CD4-positive, alpha-beta T cell (primary cell): ENCODE results near the gene HECW1. TPM values are rescaled to one million over a fixed set of nuclear protein-coding genes. Genes with fewer than 3 reads are reported as not detected.

Experiments used
- ATAC-seq: fragments of 200-7000 bp; cut with Tn5 transposase; one replicate; pipeline ENCODE4 v1.10.0; 2022; ENCODE audit warnings: mild to moderate bottlenecking; ENCODE audit not compliant: poor library complexity
- CTCF ChIA-PET: fragments of 350-600 bp; sonication (Branson Sonifier 250); formaldehyde crosslinking; loops from one replicate; lab custom pipeline; 2021; ENCODE audit warnings: antibody characterized with exemption, inconsistent platforms; lab: Charles Lee
- POLR2A ChIA-PET: fragments of 350-600 bp; sonication (Branson Sonifier 250); formaldehyde crosslinking; loops from one replicate; lab custom pipeline; 2021; ENCODE audit warnings: antibody characterized with exemption, inconsistent platforms; lab: Charles Lee
- DNase-seq, 14 experiments: peaks; one replicate each; pipeline ENCODE4 v3.0.0-alpha.2; 2013 to 2020; ENCODE audit warnings: mixed read lengths in 2 of 14
- H3K27ac ChIP-seq, 2 donors: one replicate each; pipeline versions ENCODE4 v1.5.1 to v1.7.0; 2013; ENCODE audit warnings: low read length in 2 of 2, low read depth in 1 of 2, mild to moderate bottlenecking in 1 of 2
- H3K27me3 ChIP-seq, 2 experiments: 1 replicate in 1 of 2; 2 replicates in 1 of 2; pipeline versions ENCODE4 v1.6.1 to v1.7.0; 2013; ENCODE audit warnings: low read length in 2 of 2, control low read depth in 1 of 2, mild to moderate bottlenecking in 1 of 2, moderate library complexity in 1 of 2; ENCODE audit not compliant: insufficient read depth in 2 of 2, control insufficient read depth in 1 of 2
- H3K36me3 ChIP-seq: one replicate; pipeline ENCODE4 v1.6.1; 2013; ENCODE audit warnings: low read length, control low read depth; ENCODE audit not compliant: insufficient read depth
- H3K4me1 ChIP-seq: one replicate; pipeline ENCODE4 v1.6.1; 2013; ENCODE audit warnings: low read length, control low read depth; ENCODE audit not compliant: insufficient read depth
- H3K4me3 ChIP-seq: one replicate; pipeline ENCODE4 v1.5.1; 2013; ENCODE audit warnings: mild to moderate bottlenecking, low read length, moderate library complexity
- H3K9me3 ChIP-seq, 2 experiments: 1 replicate in 1 of 2; 2 replicates in 1 of 2; pipeline versions ENCODE4 v1.6.1 to v1.7.0; 2013; ENCODE audit warnings: low read length in 2 of 2, mild to moderate bottlenecking in 2 of 2, control low read depth in 1 of 2, moderate library complexity in 1 of 2; ENCODE audit not compliant: control insufficient read depth in 1 of 2, insufficient read depth in 1 of 2
- H3K27ac Mint-ChIP-seq: one replicate; pipeline ENCODE4 v1.8.0; 2020; ENCODE audit warnings: mixed read lengths
- H3K27me3 Mint-ChIP-seq: one replicate; pipeline ENCODE4 v1.8.0; 2021; ENCODE audit warnings: mixed read lengths
- H3K36me3 Mint-ChIP-seq: one replicate; pipeline ENCODE4 v1.8.0; 2021; ENCODE audit warnings: low read depth, mixed read lengths
- H3K4me1 Mint-ChIP-seq: one replicate; pipeline ENCODE4 v1.8.0; 2021; ENCODE audit warnings: low read depth, mixed read lengths
- H3K4me3 Mint-ChIP-seq: one replicate; pipeline ENCODE4 v1.8.0; 2020; ENCODE audit warnings: mild to moderate bottlenecking, mixed read lengths
- H3K9me3 Mint-ChIP-seq: one replicate; pipeline ENCODE4 v1.8.0; 2020; ENCODE audit warnings: mixed read lengths
- CTCF ChIP-seq: fragments of 200-600 bp; IDR thresholded peaks from one replicate; pipeline ENCODE4 v1.8.0; 2022; ENCODE audit warnings: antibody characterized with exemption, mild to moderate bottlenecking
- intact Hi-C, 2 experiments: fragments of 100-400 bp; cut with DNase I in 1 of 2; cut with micrococcal nuclease in 1 of 2; formaldehyde crosslinking; loops; one replicate each; pipeline versions ENCODE4 v1.15.1 to v1.9.0; 2023 to 2025; cut with DNase I, micrococcal nuclease
- total RNA-seq, 174 experiments: library from RNA in 2 of 174; stranded (reverse) in 2 of 174; gene quantifications; one replicate each; pipeline ENCODE4 v1.2.3 and lab custom pipeline; 2021 to 2026

HECW1 gene
- total RNA-seq, 2 experiments from 2014 or later = not detected

- no peak for TF ChIP-seq CTCF
- H3K36me3 Mint-ChIP-seq = no peaks in the 10 kb centered on the region
- no peaks in the 10 kb centered on the region for H3K9me3 Mint-ChIP-seq
- no peaks in the 10 kb centered on the region for H3K4me1 Mint-ChIP-seq
- H3K9me3 ChIP-seq = no peaks in the 10 kb centered on the region
- H3K4me1 ChIP-seq = no peaks in the 10 kb centered on the region
- ATAC-seq (no peak), DNase-seq (no peak)
- no peaks in the 10 kb centered on the region for H3K36me3 ChIP-seq
- no peak overlapping the region for H3K4me3 ChIP-seq
- H3K27me3 ChIP-seq = no peaks in the 10 kb centered on the region
- CTCF ChIA-PET = no interaction called here
- intact Hi-C loops = loop anchor here in 1 of 2 experiments (10.0 kb wide), 1 partner anchor 256 kb away; no protein-coding TSS in a partner anchor
- no peaks in the 10 kb centered on the region for H3K27me3 Mint-ChIP-seq
- POLR2A ChIA-PET = no interaction called here
- no peak overlapping the region for H3K4me3 Mint-ChIP-seq
- no peak overlapping the region for H3K27ac ChIP-seq
- H3K27ac Mint-ChIP-seq = no peak overlapping the region
Observed at GRCh38 chr7:43458330-43459018, 346.0 kb downstream of the HECW1 start.

GRCh38 chr7:43459019-43459337 is 346.5 kb downstream of the HECW1 start:
- Histone ChIP-seq H3K27ac (no peak overlapping the region), H3K9me3 (no peaks in the 10 kb centered on the region), H3K4me1 (no peaks in the 10 kb centered on the region), H3K4me3 (no peak overlapping the region), H3K36me3 (no peaks in the 10 kb centered on the region), H3K27me3 (no peaks in the 10 kb centered on the region)
- H3K27me3 Mint-ChIP-seq = no peaks in the 10 kb centered on the region
- no peak overlapping the region for H3K4me3 Mint-ChIP-seq
- ChIA-PET CTCF (no interaction called here), POLR2A (no interaction called here)
- TF ChIP-seq CTCF = no peak
- ATAC-seq = no peak
- H3K4me1 Mint-ChIP-seq = no peaks in the 10 kb centered on the region
- no peaks in the 10 kb centered on the region for H3K9me3 Mint-ChIP-seq
- no peak overlapping the region for H3K27ac Mint-ChIP-seq
- no peaks in the 10 kb centered on the region for H3K36me3 Mint-ChIP-seq
- intact Hi-C loops = loop anchor here in 1 of 2 experiments (10.0 kb wide), 1 partner anchor 256 kb away; no protein-coding TSS in a partner anchor
- DNase-seq = no peak

GRCh38 chr7:43460733-43461348 is 348.4 kb downstream of the HECW1 start:
- H3K36me3 Mint-ChIP-seq = no peaks in the 10 kb centered on the region
- Histone ChIP-seq H3K9me3 (no peaks in the 10 kb centered on the region), H3K4me1 (peaks cover 3% of the 10 kb centered on the region), H3K4me3 (no peak overlapping the region), H3K27me3 (no peaks in the 10 kb centered on the region), H3K36me3 (no peaks in the 10 kb centered on the region), H3K27ac (no peak overlapping the region)
- POLR2A ChIA-PET = no interaction called here
- no peak for TF ChIP-seq CTCF
- no peak overlapping the region for H3K27ac Mint-ChIP-seq
- intact Hi-C loops = no loop called here
- DNase-seq (no peak), ATAC-seq (no peak)
- CTCF ChIA-PET = no interaction called here
- H3K4me3 Mint-ChIP-seq = no peak overlapping the region
- no peaks in the 10 kb centered on the region for H3K27me3 Mint-ChIP-seq
- no peaks in the 10 kb centered on the region for H3K9me3 Mint-ChIP-seq
- H3K4me1 Mint-ChIP-seq = peaks cover 4% of the 10 kb centered on the region
